GM19455 (cell line): ENCODE data around the gene ANKRD31.

ENCODE experiments used
- ATAC-seq: cut with Tn5 transposase; IDR thresholded peaks from one replicate; pipeline ENCODE4 v1.9.1; 2021; ENCODE audit not compliant: unreplicated experiment

Gene ANKRD31

GRCh38 chr5:75040973-75041372 lies 195.7 kb downstream of the ANKRD31 start:
- ATAC-seq: no peak

- no peak for ATAC-seq
Measured at GRCh38 chr5:75037106-75037505, 199.6 kb downstream of the ANKRD31 start.

- no peak for ATAC-seq
Measured at GRCh38 chr5:75034137-75034739, 202.4 kb downstream of the ANKRD31 start.

GRCh38 chr5:75031366-75031765 lies 205.3 kb downstream of the ANKRD31 start:
- ATAC-seq: no peak

GRCh38 chr5:75028090-75028489 lies 208.6 kb downstream of the ANKRD31 start:
- ATAC-seq: no peak

GRCh38 chr5:75023368-75024159 lies 213.1 kb downstream of the ANKRD31 start:
- no peak for ATAC-seq

GRCh38 chr5:75021800-75022199 lies 214.9 kb downstream of the ANKRD31 start:
- no peak for ATAC-seq

GRCh38 chr5:75021219-75021618 lies 215.5 kb downstream of the ANKRD31 start:
- ATAC-seq: no peak

GRCh38 chr5:75020016-75020656 lies 216.5 kb downstream of the ANKRD31 start:
- no peak for ATAC-seq

GRCh38 chr5:75018805-75019587 lies 217.7 kb downstream of the ANKRD31 start:
- ATAC-seq: no peak
